ENCODE data around the gene ZDHHC17. TPM values are rescaled to one million over a fixed set of nuclear protein-coding genes. Genes with fewer than 3 reads are reported as not detected.

Gene ZDHHC17
- polyA plus RNA-seq, 1 of the 3 experiments (the other 2 are of a cell fraction): 28.6 TPM

DNA sequence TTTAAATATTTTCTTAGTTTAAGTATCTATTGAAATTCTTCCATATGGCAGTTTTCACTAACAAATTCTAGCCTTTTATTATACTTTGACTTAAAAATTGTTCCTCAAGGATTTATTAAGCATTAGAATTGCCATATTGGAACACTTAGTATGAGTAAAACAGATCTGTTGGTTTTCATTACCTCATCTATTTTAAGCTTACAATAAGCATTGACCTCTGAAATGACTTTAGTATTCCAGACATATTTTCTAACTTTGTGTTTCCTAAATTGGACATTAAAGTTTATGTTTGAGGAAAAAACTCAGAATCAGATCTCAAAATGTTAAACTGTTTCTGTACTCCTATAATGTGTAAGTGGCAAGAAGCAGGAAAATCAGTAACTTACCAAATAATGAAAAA lies 66.5 kb downstream of the ZDHHC17 start:
- TF ChIP-seq SIN3A (IDR thresholded peaks at IDR 0.05; ENCODE audit: borderline replicate concordance, low read depth, low read length) (no peak), GABPA (IDR thresholded peaks at IDR 0.05; ENCODE audit: low read depth) (no peak), YY1 (IDR thresholded peaks at IDR 0.05; ENCODE audit: low read depth) (no peak), FOXM1 (IDR thresholded peaks at IDR 0.05; ENCODE audit: low read depth) (no peak), MEF2A (IDR thresholded peaks at IDR 0.05; ENCODE audit: borderline replicate concordance, low read depth) (no peak), JUND (IDR thresholded peaks at IDR 0.05) (no peak), FOSL2 (IDR thresholded peaks at IDR 0.05; ENCODE audit: borderline replicate concordance, low read depth) (no peak)
- TF ChIP-seq, protein P1, sequence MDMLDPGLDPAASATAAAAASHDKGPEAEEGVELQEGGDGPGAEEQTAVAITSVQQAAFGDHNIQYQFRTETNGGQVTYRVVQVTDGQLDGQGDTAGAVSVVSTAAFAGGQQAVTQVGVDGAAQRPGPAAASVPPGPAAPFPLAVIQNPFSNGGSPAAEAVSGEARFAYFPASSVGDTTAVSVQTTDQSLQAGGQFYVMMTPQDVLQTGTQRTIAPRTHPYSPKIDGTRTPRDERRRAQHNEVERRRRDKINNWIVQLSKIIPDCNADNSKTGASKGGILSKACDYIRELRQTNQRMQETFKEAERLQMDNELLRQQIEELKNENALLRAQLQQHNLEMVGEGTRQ (IDR thresholded peaks at IDR 0.05; ENCODE audit: borderline replicate concordance, low read depth, low read length): no peak
- TF ChIP-seq, protein P2, sequence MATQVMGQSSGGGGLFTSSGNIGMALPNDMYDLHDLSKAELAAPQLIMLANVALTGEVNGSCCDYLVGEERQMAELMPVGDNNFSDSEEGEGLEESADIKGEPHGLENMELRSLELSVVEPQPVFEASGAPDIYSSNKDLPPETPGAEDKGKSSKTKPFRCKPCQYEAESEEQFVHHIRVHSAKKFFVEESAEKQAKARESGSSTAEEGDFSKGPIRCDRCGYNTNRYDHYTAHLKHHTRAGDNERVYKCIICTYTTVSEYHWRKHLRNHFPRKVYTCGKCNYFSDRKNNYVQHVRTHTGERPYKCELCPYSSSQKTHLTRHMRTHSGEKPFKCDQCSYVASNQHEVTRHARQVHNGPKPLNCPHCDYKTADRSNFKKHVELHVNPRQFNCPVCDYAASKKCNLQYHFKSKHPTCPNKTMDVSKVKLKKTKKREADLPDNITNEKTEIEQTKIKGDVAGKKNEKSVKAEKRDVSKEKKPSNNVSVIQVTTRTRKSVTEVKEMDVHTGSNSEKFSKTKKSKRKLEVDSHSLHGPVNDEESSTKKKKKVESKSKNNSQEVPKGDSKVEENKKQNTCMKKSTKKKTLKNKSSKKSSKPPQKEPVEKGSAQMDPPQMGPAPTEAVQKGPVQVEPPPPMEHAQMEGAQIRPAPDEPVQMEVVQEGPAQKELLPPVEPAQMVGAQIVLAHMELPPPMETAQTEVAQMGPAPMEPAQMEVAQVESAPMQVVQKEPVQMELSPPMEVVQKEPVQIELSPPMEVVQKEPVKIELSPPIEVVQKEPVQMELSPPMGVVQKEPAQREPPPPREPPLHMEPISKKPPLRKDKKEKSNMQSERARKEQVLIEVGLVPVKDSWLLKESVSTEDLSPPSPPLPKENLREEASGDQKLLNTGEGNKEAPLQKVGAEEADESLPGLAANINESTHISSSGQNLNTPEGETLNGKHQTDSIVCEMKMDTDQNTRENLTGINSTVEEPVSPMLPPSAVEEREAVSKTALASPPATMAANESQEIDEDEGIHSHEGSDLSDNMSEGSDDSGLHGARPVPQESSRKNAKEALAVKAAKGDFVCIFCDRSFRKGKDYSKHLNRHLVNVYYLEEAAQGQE (IDR thresholded peaks at IDR 0.05; ENCODE audit: low read depth, low read length): no peak
- Histone ChIP-seq H3K27me3 (ENCODE audit: insufficient read depth) (no peaks in the 10 kb centered on the region), H3K4me2 (no peak overlapping the region), H3K79me2 (ENCODE audit: insufficient read depth) (no peaks in the 10 kb centered on the region), H2AFZ (ENCODE audit: low read depth) (no peak overlapping the region), H3F3A (replicated peaks; ENCODE audit: insufficient read depth) (peaks cover 5% of the 10 kb centered on the region), H3K36me3 (replicated peaks in 1 of 2; ENCODE audit: control insufficient read depth in 1 of 2, insufficient read depth in 2 of 2, low read length in 1 of 2) (peaks cover 37 to 87% of the 10 kb centered on the region in 2 experiments), H3K27ac (ENCODE audit: low read depth in 2 of 2, low read length in 1 of 2) (no peak overlapping the region; a peak in 1 of 4 replicates), H3K9ac (no peak overlapping the region), H3K9me2 (no peaks in the 10 kb centered on the region), H3K9me3 (0 out of 2 replicates have a peak, but pooled peaks cover 13% of the 10 kb centered on the region), H3K4me3 (ENCODE audit: low read depth in 2 of 2, low read length in 1 of 2) (no peak overlapping the region), H4K20me1 (ENCODE audit: insufficient read depth) (no peaks in the 10 kb centered on the region), H3K4me1 (ENCODE audit: control insufficient read depth in 1 of 2, insufficient read depth in 2 of 2, low read depth in 1 of 2, low read length in 1 of 2) (no peaks in the 10 kb centered on the region; a peak in 1 of 4 replicates)
- POLR2A ChIA-PET: no interaction called here
- CTCF ChIA-PET: interaction anchor here (1.1 to 1.4 kb wide), 2 partner anchors 9 to 180 kb away, joined by 3 read pairs; no protein-coding TSS in a partner anchor
- no peak for DNase-seq

DNA sequence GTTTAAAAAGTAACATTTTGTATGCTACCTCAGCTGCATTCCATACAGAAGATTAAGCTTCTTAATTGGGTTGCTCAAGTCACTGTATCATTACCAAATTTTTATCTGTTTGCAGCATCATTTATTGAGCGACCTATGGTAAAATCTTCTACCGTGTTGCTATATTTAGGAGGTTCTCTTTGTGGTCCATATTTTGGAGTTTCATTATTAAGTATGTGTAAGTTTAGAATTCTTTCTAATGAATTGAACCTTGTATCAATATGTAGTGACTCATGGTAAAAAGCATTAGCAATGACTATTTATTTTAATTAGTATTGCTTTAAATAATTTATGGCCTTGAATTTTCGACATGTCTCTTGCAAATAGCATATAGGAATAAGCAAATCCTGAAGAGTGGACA lies 72.7 kb downstream of the ZDHHC17 start:
- no peak overlapping the region for H2AFZ ChIP-seq (ENCODE audit: low read depth)
- H3K79me2 ChIP-seq (ENCODE audit: insufficient read depth): no peaks in the 10 kb centered on the region; the same call in 1 of the 2 replicates
- H3K4me3 ChIP-seq (ENCODE audit: low read depth in 2 of 2, low read length in 1 of 2): no peak overlapping the region
- H3K9me3 ChIP-seq: 0 out of 2 replicates have a peak, but pooled peaks cover 12% of the 10 kb centered on the region
- H3F3A ChIP-seq (replicated peaks; ENCODE audit: insufficient read depth): peaks cover 10% of the 10 kb centered on the region
- H3K9ac ChIP-seq: no peak overlapping the region
- peaks cover 25 to 56% of the 10 kb centered on the region in 2 experiments for H3K36me3 ChIP-seq (replicated peaks in 1 of 2; ENCODE audit: control insufficient read depth in 1 of 2, insufficient read depth in 2 of 2, low read length in 1 of 2)
- H3K27me3 ChIP-seq (ENCODE audit: insufficient read depth): no peaks in the 10 kb centered on the region
- TF ChIP-seq JUND (IDR thresholded peaks at IDR 0.05): no peak
- TF ChIP-seq FOSL2 (IDR thresholded peaks at IDR 0.05; ENCODE audit: borderline replicate concordance, low read depth): no peak
- no peak for TF ChIP-seq NFIC (IDR thresholded peaks at IDR 0.05; ENCODE audit: borderline replicate concordance)
- no peak for TF ChIP-seq EP300 (IDR thresholded peaks at IDR 0.05; ENCODE audit: borderline replicate concordance in 1 of 2, low read depth in 1 of 2, low read length in 1 of 2)
- TF ChIP-seq FOXJ3 (CRISPR knock-in tag; IDR thresholded peaks at IDR 0.05): no peak
- no peak for TF ChIP-seq ELF1 (IDR thresholded peaks at IDR 0.05)
- TF ChIP-seq RAD21 (IDR thresholded peaks at IDR 0.05; ENCODE audit: low read length): no peak
- CTCF ChIA-PET: interaction anchor here (0.7 to 1.3 kb wide), 2 partner anchors 79 to 576 kb away, joined by 3 read pairs; no protein-coding TSS in a partner anchor
- H3K27ac ChIP-seq (ENCODE audit: low read depth in 2 of 2, low read length in 1 of 2): no peak overlapping the region
- POLR2A ChIA-PET: no interaction called here
- DNase-seq: no peak
- no peaks in the 10 kb centered on the region for H3K9me2 ChIP-seq
- 71% methylated on average over 3 of the region's 3 CpGs for WGBS (ENCODE audit: low lambda C conversion rate)
- no peaks in the 10 kb centered on the region for H3K4me1 ChIP-seq (ENCODE audit: control insufficient read depth in 1 of 2, insufficient read depth in 2 of 2, low read depth in 1 of 2, low read length in 1 of 2)
- no peaks in the 10 kb centered on the region for H4K20me1 ChIP-seq (ENCODE audit: insufficient read depth)
- H3K4me2 ChIP-seq: no peak overlapping the region

Measured in SK-N-SH (cell line).